ENCODE data around the gene ZNF418. TPM values are rescaled to one million over a fixed set of nuclear protein-coding genes. Genes with fewer than 3 reads are reported as not detected.
A peak's percentile ranks its signal among the peaks of the same experiment; 100 is the strongest.

Gene ZNF418
- total RNA-seq: 10 to 100 TPM in 1 of 3 donors, 1 to 10 TPM in 1, under 1 TPM in 1; 0.82 to 15.5 (median 4.1) TPM
- long read RNA-seq, donor 1, partial matches to known transcripts: 3 of 9 reads
- long read RNA-seq, donor 1, other reads (novel, unspliced or antisense): 4 of 9 reads
- long read RNA-seq, donor 2: 0 reads

GRCh38 chr19:57934820-57935665 is at the start of gene ZNF418:
Gene ZNF418 (minus strand): TSS chr19:57935402. CDS start chr19:57933822, 1,580 bp downstream.
- Histone ChIP-seq H3K36me3 (ENCODE audit: low read depth) (no peaks in the 10 kb centered on the region), H3K9me3 (peaks cover 98% of the 10 kb centered on the region), H3K4me3 (peak within 1 kb of the TSS; percentile 9), H3K4me1 (ENCODE audit: low read depth) (no peaks in the 10 kb centered on the region)
- intact Hi-C loops (cut with DNase I, micrococcal nuclease): no loop called here
- ATAC-seq: peak; percentile 62
- peak in 2 of 3 donors; percentile 43 to 62 for DNase-seq
- TF ChIP-seq CTCF (IDR thresholded peaks at IDR 0.05): no peak

- Histone ChIP-seq H3K9me3 (peaks cover 100% of the 10 kb centered on the region), H3K4me1 (ENCODE audit: low read depth) (no peaks in the 10 kb centered on the region), H3K4me3 (no peak overlapping the region), H3K36me3 (ENCODE audit: low read depth) (peaks cover 38% of the 10 kb centered on the region)
- DNase-seq (no peak), ATAC-seq (no peak)
- intact Hi-C loops (cut with DNase I, micrococcal nuclease): no loop called here
- no peak for TF ChIP-seq CTCF (IDR thresholded peaks at IDR 0.05)
These were observed 43.5 kb upstream of the ZNF418 start for GRCh38 chr19:57978586-57979289.

GRCh38 chr19:57974434-57974833 is 39.2 kb upstream of the ZNF418 start, which contains the start of gene C19orf18:
Gene C19orf18 (minus strand): TSS chr19:57974534. CDS start chr19:57974432, 102 bp downstream.
- no peaks in the 10 kb centered on the region for H3K4me1 ChIP-seq (ENCODE audit: low read depth)
- intact Hi-C loops (cut with DNase I, micrococcal nuclease): no loop called here
- ATAC-seq (no peak), DNase-seq (no peak)
- H3K9me3 ChIP-seq: peaks cover 100% of the 10 kb centered on the region
- H3K36me3 ChIP-seq (ENCODE audit: low read depth): peaks cover 5% of the 10 kb centered on the region
- TF ChIP-seq CTCF (IDR thresholded peaks at IDR 0.05): no peak
- no peak within 1 kb of the TSS for H3K4me3 ChIP-seq

GRCh38 chr19:57964761-57965160 is 29.6 kb upstream of the ZNF418 start:
- Histone ChIP-seq H3K36me3 (ENCODE audit: low read depth) (no peaks in the 10 kb centered on the region), H3K9me3 (peaks cover 95% of the 10 kb centered on the region), H3K4me1 (ENCODE audit: low read depth) (no peaks in the 10 kb centered on the region), H3K4me3 (no peak overlapping the region)
- ATAC-seq (no peak), DNase-seq (no peak)
- no peak for TF ChIP-seq CTCF (IDR thresholded peaks at IDR 0.05)
- intact Hi-C loops (cut with DNase I, micrococcal nuclease): no loop called here

GRCh38 chr19:57961785-57962184 is 26.6 kb upstream of the ZNF418 start:
- intact Hi-C loops (cut with DNase I, micrococcal nuclease): no loop called here
- H3K9me3 ChIP-seq: peaks cover 97% of the 10 kb centered on the region
- no peak overlapping the region for H3K4me3 ChIP-seq
- no peak for TF ChIP-seq CTCF (IDR thresholded peaks at IDR 0.05)
- H3K4me1 ChIP-seq (ENCODE audit: low read depth): no peaks in the 10 kb centered on the region
- H3K36me3 ChIP-seq (ENCODE audit: low read depth): no peaks in the 10 kb centered on the region
- DNase-seq: no peak
- no peak for ATAC-seq

Data from mucosa of descending colon (tissue), 3 donors.